Measurements from ENCODE around the gene AMFR. TPM values are rescaled to one million over a fixed set of nuclear protein-coding genes. Genes with fewer than 3 reads are reported as not detected.

The AMFR gene
- total and polyA plus RNA-seq, 2 of the 8 experiments (the other 6 are each of a cell fraction or from before 2014, with no cell fraction given): 18.6 to 21.7 TPM

DNA sequence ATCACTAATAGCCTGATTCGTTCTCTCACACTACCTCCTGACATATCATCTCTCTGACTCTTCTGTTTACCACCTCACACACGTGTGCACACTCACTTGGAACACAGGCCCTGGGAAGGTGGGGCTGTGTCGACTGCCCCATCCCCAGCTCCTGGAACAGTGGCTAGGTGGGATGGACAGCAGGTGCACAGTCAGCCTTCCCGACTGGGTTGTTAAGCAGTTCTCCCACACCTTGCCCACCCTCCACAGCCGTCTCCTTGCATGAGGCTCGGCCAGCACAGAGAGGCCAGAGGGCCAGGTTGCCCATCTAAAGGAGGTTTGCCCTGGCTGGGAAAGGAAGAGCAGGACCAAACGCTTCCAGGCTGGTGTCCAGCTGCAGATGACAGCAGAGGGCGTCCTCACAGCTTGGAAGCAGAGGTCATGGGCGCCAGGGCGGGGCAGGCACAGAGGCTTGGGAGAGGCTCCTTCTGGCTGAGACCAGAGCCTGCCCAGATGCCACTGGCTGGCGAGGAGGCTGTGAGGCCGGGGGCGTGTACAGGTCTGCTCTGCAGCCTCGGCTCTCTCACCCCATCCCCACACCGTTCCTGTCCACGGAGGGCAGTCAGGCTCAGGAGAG, 92.8 kb downstream of the AMFR start:
- Histone ChIP-seq H2BK20ac (ENCODE audit: low read length) (no peak overlapping the region), H2BK120ac (replicated peaks; ENCODE audit: low read depth, low read length) (no peak overlapping the region), H3K4me3 (ENCODE audit: extremely low read depth in 1 of 4, insufficient read depth in 2 of 4, low read depth in 3 of 4, low read length in 4 of 4) (no peak overlapping the region), H4K8ac (ENCODE audit: extremely low read depth, insufficient read depth, low read length) (no peak overlapping the region; the same call in 1 of the 2 replicates), H4K20me1 (replicated peaks in 1 of 2; ENCODE audit: control insufficient read depth in 1 of 2, insufficient read depth in 2 of 2, low read length in 2 of 2) (peaks cover 0 to 1% of the 10 kb centered on the region in 2 experiments), H3K27ac (ENCODE audit: low read depth, low read length) (no peak overlapping the region), H3K79me1 (ENCODE audit: low read depth, low read length) (no peaks in the 10 kb centered on the region), H3K4me2 (ENCODE audit: insufficient read depth in 1 of 2, low read depth in 2 of 2, low read length in 2 of 2) (no peak overlapping the region), H3K36me3 (ENCODE audit: control insufficient read depth in 2 of 4, insufficient read depth in 4 of 4, low read length in 3 of 4) (no peaks in the 10 kb centered on the region), H3K23ac (ENCODE audit: insufficient read length) (no peak overlapping the region), H3K56ac (replicated peaks; ENCODE audit: insufficient read length, low read depth, low read length) (no peak overlapping the region), H2AK5ac (ENCODE audit: low read depth, low read length) (no peak overlapping the region), H2BK15ac (ENCODE audit: low read length) (no peak overlapping the region), H3K18ac (ENCODE audit: extremely low read depth, low read length) (no peak overlapping the region), H3K9ac (replicated peaks in 1 of 4; ENCODE audit: extremely low read depth in 1 of 4, low read depth in 3 of 4, low read length in 3 of 4) (no peak overlapping the region), H2AFZ (ENCODE audit: low read length) (no peak overlapping the region), H3K27me3 (replicated peaks in 1 of 4; ENCODE audit: control insufficient read depth in 3 of 4, extremely low read depth in 1 of 4, insufficient read depth in 3 of 4, low read length in 3 of 4) (no peaks in the 10 kb centered on the region), H2BK12ac (ENCODE audit: low read depth, low read length) (no peak overlapping the region), H3K4me1 (replicated peaks in 1 of 4; ENCODE audit: control insufficient read depth in 3 of 4, insufficient read depth in 4 of 4, low read length in 3 of 4) (no peaks in the 10 kb centered on the region), H3K23me2 (ENCODE audit: low read depth, low read length) (no peaks in the 10 kb centered on the region), H4K91ac (replicated peaks; ENCODE audit: insufficient read length, low read length) (no peak overlapping the region), H3K14ac (ENCODE audit: insufficient read length) (no peak overlapping the region), H3K4ac (replicated peaks; ENCODE audit: insufficient read length, low read depth, low read length) (no peak overlapping the region), H2BK5ac (ENCODE audit: low read depth, low read length) (no peak overlapping the region), H3K9me3 (ENCODE audit: insufficient read depth in 2 of 2, low read depth in 1 of 2, low read length in 1 of 2) (no peaks in the 10 kb centered on the region), H3K79me2 (ENCODE audit: control insufficient read depth in 1 of 2, insufficient read depth in 2 of 2, low read length in 2 of 2) (no peaks in the 10 kb centered on the region), H4K5ac (ENCODE audit: insufficient read length, low read depth, low read length) (no peak overlapping the region)
- CTCF ChIA-PET (ENCODE audit: partially characterized antibody): interaction anchor here (0.6 to 7.9 kb wide), 8 partner anchors 9 to 38 kb away, joined by 3 to 61 read pairs (median 4); no protein-coding TSS in a partner anchor
- WGBS, 2 experiments (ENCODE audit: extremely low coverage in 1 of 2, insufficient coverage in 1 of 2, insufficient read length in 1 of 2, insufficient replicate concordance in 2 of 2, low coverage in 1 of 2, low lambda C conversion rate in 2 of 2, missing lambda C conversion rate in 1 of 2): 75% methylated on average over 14 of the region's 16 CpGs; no CpG with 5 or more reads in 1 of the 2 experiments
- POLR2A ChIA-PET (ENCODE audit: partially characterized antibody): interaction anchor here (1.2 kb wide), 1 partner anchor 142 kb away, joined by 4 read pairs; the partner anchor contains the start of gene GNAO1
- DNase-seq (ENCODE audit: low read depth in 1 of 2, low spot score in 2 of 2) (peak in 1 of 2 experiments; percentile 66), FAIRE-seq (no peak)
- TF ChIP-seq RAD21 (IDR thresholded peaks at IDR 0.05 in 1 of 2, conservative IDR thresholded peaks at IDR 0.05 in 1 of 2; ENCODE audit: low read depth in 2 of 2, low read length in 2 of 2) (peak; percentile 45 to 59), NANOG (IDR thresholded peaks at IDR 0.05; ENCODE audit: insufficient read depth, low read depth, low read length, poor library complexity, severe bottlenecking) (no peak)
- TF ChIP-seq, protein P1, sequence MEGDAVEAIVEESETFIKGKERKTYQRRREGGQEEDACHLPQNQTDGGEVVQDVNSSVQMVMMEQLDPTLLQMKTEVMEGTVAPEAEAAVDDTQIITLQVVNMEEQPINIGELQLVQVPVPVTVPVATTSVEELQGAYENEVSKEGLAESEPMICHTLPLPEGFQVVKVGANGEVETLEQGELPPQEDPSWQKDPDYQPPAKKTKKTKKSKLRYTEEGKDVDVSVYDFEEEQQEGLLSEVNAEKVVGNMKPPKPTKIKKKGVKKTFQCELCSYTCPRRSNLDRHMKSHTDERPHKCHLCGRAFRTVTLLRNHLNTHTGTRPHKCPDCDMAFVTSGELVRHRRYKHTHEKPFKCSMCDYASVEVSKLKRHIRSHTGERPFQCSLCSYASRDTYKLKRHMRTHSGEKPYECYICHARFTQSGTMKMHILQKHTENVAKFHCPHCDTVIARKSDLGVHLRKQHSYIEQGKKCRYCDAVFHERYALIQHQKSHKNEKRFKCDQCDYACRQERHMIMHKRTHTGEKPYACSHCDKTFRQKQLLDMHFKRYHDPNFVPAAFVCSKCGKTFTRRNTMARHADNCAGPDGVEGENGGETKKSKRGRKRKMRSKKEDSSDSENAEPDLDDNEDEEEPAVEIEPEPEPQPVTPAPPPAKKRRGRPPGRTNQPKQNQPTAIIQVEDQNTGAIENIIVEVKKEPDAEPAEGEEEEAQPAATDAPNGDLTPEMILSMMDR (IDR thresholded peaks at IDR 0.05; ENCODE audit: control extremely low read depth in 1 of 3, insufficient read depth in 1 of 3, low read depth in 1 of 3, low read length in 3 of 3): peak; percentile 56 to 64 (median 59)
